GM12878 (cell line): ENCODE measurements around the gene GRIP2. TPM values are rescaled to one million over a fixed set of nuclear protein-coding genes. Genes with fewer than 3 reads are reported as not detected.

ENCODE experiments used
- ATAC-seq: fragments of 200-7000 bp; cut with Tn5 transposase; 3 replicates; pipeline ENCODE4 v1.9.1; 2020; ENCODE audit warnings: mild to moderate bottlenecking, moderate library complexity
- BruUV-seq: library from RNA; stranded (reverse); fragments of 400-500 nt; replicated peaks from 2 replicates; lab custom pipeline; 2021; lab: Mats Ljungman, UMichigan
- CTCF ChIA-PET: fragments of 300-600 bp; sonication (Branson Sonifier 250); formaldehyde crosslinking; extraction: SDS; loops from one replicate; lab custom pipeline; 2021; ENCODE audit warnings: inconsistent platforms; lab: Yijun Ruan, JAX
- POLR2A ChIA-PET: fragments of 350-600 bp; formaldehyde crosslinking; extraction: SDS; loops from one replicate; lab custom pipeline; 2021; ENCODE audit warnings: inconsistent platforms; lab: Charles Lee
- RAD21 ChIA-PET: fragments of 300-600 bp; sonication (Branson Sonifier 250); formaldehyde crosslinking; loops from one replicate; lab custom pipeline; 2023; ENCODE audit warnings: antibody characterized with exemption; ENCODE audit not compliant: unreplicated experiment; lab: Charles Lee
- SMC1A ChIA-PET: fragments of 300-600 bp; sonication (Branson Sonifier 250); formaldehyde crosslinking; loops from one replicate; lab custom pipeline; 2023; ENCODE audit not compliant: unreplicated experiment, uncharacterized antibody; lab: Charles Lee
- DNase-seq: peaks from one replicate; pipeline ENCODE4 v3.0.0-alpha.2; 2011; ENCODE audit warnings: low read depth, low spot score
- FAIRE-seq: peaks from 3 replicates; lab custom pipeline; 2011; peaks lifted over from hg19 to GRCh38; lab: Jason Lieb, UNC
- H2AFZ ChIP-seq: 2 replicates; pipeline ENCODE4 v1.6.0; 2011; ENCODE audit warnings: low read depth, low read length, control low read depth; ENCODE audit not compliant: control insufficient read depth
- H3K27ac ChIP-seq: 2 replicates; pipeline ENCODE4 v1.5.1; 2011; ENCODE audit warnings: control low read depth; ENCODE audit not compliant: control insufficient read depth, insufficient read depth
- H3K27me3 ChIP-seq, 2 experiments: replicated peaks in 1 of 2; 2 replicates each; pipeline versions ENCODE4 v1.6.0 to v1.6.1; 2011; ENCODE audit warnings: low read length in 1 of 2; ENCODE audit not compliant: control insufficient read depth in 2 of 2, insufficient read depth in 2 of 2
- H3K36me3 ChIP-seq, 2 experiments: 2 replicates each; pipeline ENCODE4 v1.5.1; 2011; ENCODE audit warnings: low read length in 1 of 2; ENCODE audit not compliant: control insufficient read depth in 2 of 2, insufficient read depth in 2 of 2
- H3K4me1 ChIP-seq: 2 replicates; pipeline ENCODE4 v1.6.1; 2011; ENCODE audit warnings: mild to moderate bottlenecking, low read length, moderate library complexity, mixed read lengths; ENCODE audit not compliant: control insufficient read depth, insufficient read depth
- H3K4me2 ChIP-seq: 2 replicates; pipeline ENCODE4 v1.6.0; 2011; ENCODE audit warnings: control low read depth; ENCODE audit not compliant: control insufficient read depth, insufficient read depth
- H3K4me3 ChIP-seq: fragments of 200-600 bp; sonication (generic); 2 replicates; pipeline ENCODE4 v1.5.1; 2016
- H3K79me2 ChIP-seq: 2 replicates; pipeline ENCODE4 v1.6.0; 2011; ENCODE audit warnings: low read length; ENCODE audit not compliant: control insufficient read depth, insufficient read depth
- H3K9ac ChIP-seq: 2 replicates; pipeline ENCODE4 v1.8.0; 2011; ENCODE audit warnings: low read length, control low read depth, mixed read lengths; ENCODE audit not compliant: control insufficient read depth, insufficient read depth
- H3K9me3 ChIP-seq: replicated peaks from 3 replicates; pipeline ENCODE4 v1.5.1; 2011; ENCODE audit warnings: mild to moderate bottlenecking, low read length; ENCODE audit not compliant: control insufficient read depth, insufficient read depth
- H4K20me1 ChIP-seq: 2 replicates; pipeline ENCODE4 v1.6.0; 2011; ENCODE audit not compliant: control insufficient read depth, insufficient read depth
- FOXK2 ChIP-seq: fragments of 450-650 bp; IDR thresholded peaks from 2 replicates; pipeline ENCODE4 v1.6.1; 2017; ENCODE audit warnings: mild to moderate bottlenecking, moderate library complexity
- KAT2A ChIP-seq: conservative IDR thresholded peaks from 2 replicates; pipeline ENCODE4 v1.6.1; 2011; ENCODE audit warnings: low read depth, low read length; ENCODE audit not compliant: control insufficient read depth
- RCOR1 ChIP-seq: conservative IDR thresholded peaks from 2 replicates; pipeline ENCODE4 v1.6.1; 2012; ENCODE audit warnings: low read depth, low read length, improper control_type of control experiment
- WGBS: methylation state at CpG from one replicate; pipeline ENCODE4 v1.1.6; 2016; ENCODE audit warnings: low lambda C conversion rate; ENCODE audit not compliant: insufficient replicate concordance, insufficient coverage; ENCODE audit errors: missing lambda C conversion rate; 5-methylcytosine and 5-hydroxymethylcytosine counted together
- in situ Hi-C: fragments of 300-500 bp; cut with MboI; formaldehyde crosslinking; loops from 9 replicates; pipeline ENCODE4 v1.14.3; 2018; ENCODE audit warnings: mixed read lengths
- intact Hi-C: fragments of 100-400 bp; cut with micrococcal nuclease; formaldehyde crosslinking; loops from one replicate; pipeline ENCODE4 v1.14.2; 2022; ENCODE audit not compliant: unreplicated experiment
- polyA plus RNA-seq, 11 experiments: library from polyadenylated mRNA; depleted of rRNA in 4 of 11; unstranded in 6 of 11; stranded (reverse) in 5 of 11; fragments of >200 nt; fragmentation: Nextera tagmentation in 4 of 11; fragmentation: Illumina TruSeq in 1 of 11; extraction: Ambion mirVana in 4 of 11; extraction: Trizol in 1 of 11; gene quantifications; 1 replicate in 1 of 11; 2 replicates in 10 of 11; pipeline versions ENCODE4 v1.2.1 to v1.2.3, GENCODE V29; 2011 to 2016; ENCODE audit warnings: inconsistent platforms in 2 of 11, missing spikeins in 2 of 11, low read depth in 1 of 11
- total RNA-seq, 4 experiments: library from RNA; depleted of rRNA in 3 of 4; stranded (reverse); fragments of >200 nt in 3 of 4; fragmentation: Illumina TruSeq in 1 of 4; extraction: Trizol in 1 of 4; gene quantifications; 2 replicates each; pipeline versions ENCODE4 v1.2.1 to v1.2.3, GENCODE V29; 2013 to 2021
- TF ChIP-seq, protein P1 (sequence below): fragments of 450-650 bp; IDR thresholded peaks from 2 replicates; pipeline ENCODE4 v1.6.1; 2017; ENCODE audit warnings: mild to moderate bottlenecking, moderate library complexity

GRIP2 gene
- total and polyA plus RNA-seq, 10 of the 15 experiments (the other 5 are each of a cell fraction or from before 2014, with no cell fraction given), result not detected

DNA sequence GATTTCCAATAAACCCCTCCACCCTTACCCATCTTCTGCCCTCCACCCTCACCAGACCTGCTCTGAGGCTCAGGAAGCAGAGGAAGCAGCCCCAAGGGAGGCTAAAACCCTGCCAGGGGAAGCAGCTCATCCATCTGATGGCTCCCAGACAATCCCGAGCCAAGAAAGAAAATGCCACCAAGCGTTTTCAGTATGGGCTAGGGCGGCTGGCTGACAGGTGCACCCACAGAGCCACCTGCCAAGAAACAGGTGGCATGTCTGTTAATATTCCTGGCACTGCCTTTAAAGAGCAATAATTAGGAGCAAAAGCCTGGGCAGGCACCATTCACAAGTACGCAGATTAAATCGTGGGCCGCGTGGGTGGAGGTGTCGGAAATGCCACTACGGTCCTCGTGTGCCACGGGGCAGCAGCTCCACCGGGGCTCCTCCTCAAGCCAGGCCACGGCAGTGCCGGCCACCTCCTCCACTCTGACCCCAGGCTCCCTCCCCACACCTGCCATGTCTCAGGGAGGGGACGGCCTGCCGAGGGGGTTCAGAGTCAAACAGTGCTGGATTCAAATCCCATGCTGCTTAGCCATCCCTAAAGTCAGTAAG lies 23.9 kb upstream of the GRIP2 start:
- no peak overlapping the region for H3K9ac ChIP-seq
- H3K9me3 ChIP-seq, result no peaks in the 10 kb centered on the region
- TF ChIP-seq FOXK2 (no peak), RCOR1 (no peak), KAT2A (no peak)
- TF ChIP-seq, protein P1, sequence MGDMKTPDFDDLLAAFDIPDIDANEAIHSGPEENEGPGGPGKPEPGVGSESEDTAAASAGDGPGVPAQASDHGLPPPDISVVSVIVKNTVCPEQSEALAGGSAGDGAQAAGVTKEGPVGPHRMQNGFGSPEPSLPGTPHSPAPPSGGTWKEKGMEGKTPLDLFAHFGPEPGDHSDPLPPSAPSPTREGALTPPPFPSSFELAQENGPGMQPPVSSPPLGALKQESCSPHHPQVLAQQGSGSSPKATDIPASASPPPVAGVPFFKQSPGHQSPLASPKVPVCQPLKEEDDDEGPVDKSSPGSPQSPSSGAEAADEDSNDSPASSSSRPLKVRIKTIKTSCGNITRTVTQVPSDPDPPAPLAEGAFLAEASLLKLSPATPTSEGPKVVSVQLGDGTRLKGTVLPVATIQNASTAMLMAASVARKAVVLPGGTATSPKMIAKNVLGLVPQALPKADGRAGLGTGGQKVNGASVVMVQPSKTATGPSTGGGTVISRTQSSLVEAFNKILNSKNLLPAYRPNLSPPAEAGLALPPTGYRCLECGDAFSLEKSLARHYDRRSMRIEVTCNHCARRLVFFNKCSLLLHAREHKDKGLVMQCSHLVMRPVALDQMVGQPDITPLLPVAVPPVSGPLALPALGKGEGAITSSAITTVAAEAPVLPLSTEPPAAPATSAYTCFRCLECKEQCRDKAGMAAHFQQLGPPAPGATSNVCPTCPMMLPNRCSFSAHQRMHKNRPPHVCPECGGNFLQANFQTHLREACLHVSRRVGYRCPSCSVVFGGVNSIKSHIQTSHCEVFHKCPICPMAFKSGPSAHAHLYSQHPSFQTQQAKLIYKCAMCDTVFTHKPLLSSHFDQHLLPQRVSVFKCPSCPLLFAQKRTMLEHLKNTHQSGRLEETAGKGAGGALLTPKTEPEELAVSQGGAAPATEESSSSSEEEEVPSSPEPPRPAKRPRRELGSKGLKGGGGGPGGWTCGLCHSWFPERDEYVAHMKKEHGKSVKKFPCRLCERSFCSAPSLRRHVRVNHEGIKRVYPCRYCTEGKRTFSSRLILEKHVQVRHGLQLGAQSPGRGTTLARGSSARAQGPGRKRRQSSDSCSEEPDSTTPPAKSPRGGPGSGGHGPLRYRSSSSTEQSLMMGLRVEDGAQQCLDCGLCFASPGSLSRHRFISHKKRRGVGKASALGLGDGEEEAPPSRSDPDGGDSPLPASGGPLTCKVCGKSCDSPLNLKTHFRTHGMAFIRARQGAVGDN, result no peak
- TF ChIP-seq, all 136 proteins: peak for 0
- Histone ChIP-seq H3K27ac (no peak overlapping the region), H3K27me3 (peaks cover 0 to 2% of the 10 kb centered on the region in 2 experiments; a peak in 2 of 4 replicates), H3K4me2 (no peak overlapping the region), H3K36me3 (no peaks in the 10 kb centered on the region), H4K20me1 (no peaks in the 10 kb centered on the region), H3K79me2 (no peaks in the 10 kb centered on the region), H3K4me1 (no peaks in the 10 kb centered on the region), H2AFZ (no peak overlapping the region), H3K4me3 (no peak overlapping the region)
- in situ Hi-C loops, result no loop called here
- 35% methylated on average over 16 of the region's 16 CpGs for WGBS
- BruUV-seq, result no TSS peak
- intact Hi-C loops, result no loop called here
- DNase-seq, result no peak
- POLR2A ChIA-PET, result no interaction called here
- SMC1A ChIA-PET, result no interaction called here
- CTCF ChIA-PET, result no interaction called here
- RAD21 ChIA-PET, result no interaction called here
- no peak for ATAC-seq
- FAIRE-seq, result no peak
